PC-3 (cell line): ENCODE measurements around the gene MFSD8.

Source experiments
- CTCF ChIP-seq: fragments of 300-600 bp; sonication (generic); conservative IDR thresholded peaks from 2 replicates; pipeline ENCODE4 v1.5.1; 2017; ENCODE audit warnings: antibody characterized with exemption, low read depth, mild to moderate bottlenecking, low read length
- EZH2 ChIP-seq: fragments of 300-600 bp; sonication (generic); IDR thresholded peaks from one replicate; pipeline ENCODE4 v1.6.1; 2017; ENCODE audit warnings: antibody characterized with exemption, mild to moderate bottlenecking, low read length; ENCODE audit not compliant: unreplicated experiment

DNA sequence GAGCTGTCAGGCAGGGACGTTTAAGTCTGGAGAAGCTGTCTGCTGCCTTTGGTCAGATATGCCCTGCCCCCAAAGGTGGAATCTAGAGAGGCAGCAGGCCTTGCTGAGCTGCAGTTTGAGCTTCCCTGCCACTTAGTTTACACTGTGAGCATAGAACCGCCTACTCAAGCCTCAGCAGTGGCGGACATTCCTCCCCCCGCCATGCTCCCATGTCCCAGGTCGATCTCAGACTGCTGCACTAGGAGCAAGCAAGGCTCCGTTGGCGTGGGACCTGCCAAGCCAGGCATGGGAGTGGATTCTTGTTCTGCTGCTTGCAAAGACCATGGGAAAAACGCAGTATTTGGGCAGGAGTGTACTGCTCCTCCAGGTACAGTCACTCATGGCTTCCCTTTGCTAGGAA lies 59.9 kb downstream of the MFSD8 start:
- TF ChIP-seq CTCF (no peak), EZH2 (no peak)
